Colonic mucosa (tissue), 4 donors: ENCODE results near the gene COL12A1. TPM values are rescaled to one million over a fixed set of nuclear protein-coding genes. Genes with fewer than 3 reads are reported as not detected.

Experiments used
- DNase-seq: peaks from one replicate; pipeline ENCODE4 v3.0.0-alpha.2; 2020
- H3K27ac ChIP-seq: fragments of 200-600 bp; one replicate; pipeline ENCODE4 v1.8.0; 2021
- H3K27me3 ChIP-seq: fragments of 200-600 bp; one replicate; pipeline ENCODE4 v1.8.0; 2021
- H3K36me3 ChIP-seq: fragments of 200-600 bp; one replicate; pipeline ENCODE4 v1.8.0; 2021
- H3K4me1 ChIP-seq: fragments of 200-600 bp; one replicate; pipeline ENCODE4 v1.8.0; 2021; ENCODE audit warnings: mild to moderate bottlenecking
- H3K4me3 ChIP-seq: fragments of 200-600 bp; one replicate; pipeline ENCODE4 v1.8.0; 2021
- H3K9ac ChIP-seq, 2 donors: one replicate each; pipeline ENCODE4 v1.7.0; 2013; ENCODE audit warnings: control low read depth in 2 of 2, low read depth in 2 of 2, low read length in 2 of 2
- H3K9me3 ChIP-seq: fragments of 200-600 bp; one replicate; pipeline ENCODE4 v1.8.0; 2021
- intact Hi-C: fragments of 100-400 bp; cut with DNase I; formaldehyde crosslinking; loops from one replicate; pipeline ENCODE4 v1.14.1; 2022
- total RNA-seq, 2 donors: library from RNA; stranded (reverse); fragmentation: NEBNext Ultra II Directional in 1 of 2; extraction: Animal tissue kit (Norgen Biotek cat#: 25700) in 1 of 2; gene quantifications; one replicate each; pipeline ENCODE4 v1.2.1, GENCODE V29; 2021
- TF ChIP-seq, protein P1 (sequence below): fragments of 200-600 bp; IDR thresholded peaks from one replicate; pipeline ENCODE4 v1.8.0; 2022; ENCODE audit warnings: antibody characterized with exemption, mild to moderate bottlenecking
- donor health status: healthy.
- donor health status: DM: no; HTN: no; CAD: no.
- donor health status: DM: no; HTN: no; CAD: no.

Gene COL12A1
- total RNA-seq, 2 donors from 2014 or later, result 3.6 to 20.2 TPM

DNA sequence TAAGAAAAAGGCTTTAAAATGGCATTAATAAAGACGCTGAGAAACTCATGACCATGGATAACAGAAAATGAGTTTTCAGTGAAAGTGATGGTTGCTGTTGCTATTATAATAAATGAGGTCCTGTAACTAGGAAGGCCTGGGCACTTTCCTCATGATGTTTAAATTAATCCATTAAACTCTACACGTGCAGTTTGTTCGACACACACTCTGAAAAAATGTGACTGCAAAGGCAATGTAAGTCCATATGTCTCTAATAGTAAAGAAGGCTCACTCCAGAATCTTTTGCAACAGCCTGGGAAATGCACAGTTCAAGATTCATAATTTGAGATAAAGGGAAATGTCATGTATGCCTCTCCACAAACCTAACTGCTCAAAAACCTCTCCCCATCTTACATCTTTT lies 153.4 kb downstream of the COL12A1 start:
- H3K27me3 ChIP-seq, result no peaks in the 10 kb centered on the region
- no peak overlapping the region for H3K4me3 ChIP-seq
- H3K9ac ChIP-seq, result no peak overlapping the region
- intact Hi-C loops, result no loop called here
- TF ChIP-seq, protein P1, sequence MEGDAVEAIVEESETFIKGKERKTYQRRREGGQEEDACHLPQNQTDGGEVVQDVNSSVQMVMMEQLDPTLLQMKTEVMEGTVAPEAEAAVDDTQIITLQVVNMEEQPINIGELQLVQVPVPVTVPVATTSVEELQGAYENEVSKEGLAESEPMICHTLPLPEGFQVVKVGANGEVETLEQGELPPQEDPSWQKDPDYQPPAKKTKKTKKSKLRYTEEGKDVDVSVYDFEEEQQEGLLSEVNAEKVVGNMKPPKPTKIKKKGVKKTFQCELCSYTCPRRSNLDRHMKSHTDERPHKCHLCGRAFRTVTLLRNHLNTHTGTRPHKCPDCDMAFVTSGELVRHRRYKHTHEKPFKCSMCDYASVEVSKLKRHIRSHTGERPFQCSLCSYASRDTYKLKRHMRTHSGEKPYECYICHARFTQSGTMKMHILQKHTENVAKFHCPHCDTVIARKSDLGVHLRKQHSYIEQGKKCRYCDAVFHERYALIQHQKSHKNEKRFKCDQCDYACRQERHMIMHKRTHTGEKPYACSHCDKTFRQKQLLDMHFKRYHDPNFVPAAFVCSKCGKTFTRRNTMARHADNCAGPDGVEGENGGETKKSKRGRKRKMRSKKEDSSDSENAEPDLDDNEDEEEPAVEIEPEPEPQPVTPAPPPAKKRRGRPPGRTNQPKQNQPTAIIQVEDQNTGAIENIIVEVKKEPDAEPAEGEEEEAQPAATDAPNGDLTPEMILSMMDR, result no peak
- DNase-seq, result no peak
- H3K27ac ChIP-seq, result no peak overlapping the region
- H3K9me3 ChIP-seq, result no peaks in the 10 kb centered on the region
- H3K4me1 ChIP-seq, result no peaks in the 10 kb centered on the region
- no peaks in the 10 kb centered on the region for H3K36me3 ChIP-seq

- Histone ChIP-seq H3K4me3 (no peak overlapping the region), H3K4me1 (no peaks in the 10 kb centered on the region), H3K9ac (no peak overlapping the region), H3K27ac (no peak overlapping the region), H3K27me3 (no peaks in the 10 kb centered on the region), H3K9me3 (no peaks in the 10 kb centered on the region), H3K36me3 (no peaks in the 10 kb centered on the region)
- no peak for DNase-seq
- TF ChIP-seq, protein P1, result no peak
- intact Hi-C loops, result no loop called here
Observed at GRCh38 chr6:75049308-75049707, 156.5 kb downstream of the COL12A1 start.

- no peaks in the 10 kb centered on the region for H3K9me3 ChIP-seq
- no peak overlapping the region for H3K4me3 ChIP-seq
- intact Hi-C loops, result no loop called here
- H3K36me3 ChIP-seq, result no peaks in the 10 kb centered on the region
- DNase-seq, result no peak
- H3K9ac ChIP-seq, result no peak overlapping the region
- H3K27me3 ChIP-seq, result no peaks in the 10 kb centered on the region
- H3K27ac ChIP-seq, result no peak overlapping the region
- H3K4me1 ChIP-seq, result no peaks in the 10 kb centered on the region
- TF ChIP-seq, protein P1, result no peak
Observed at GRCh38 chr6:75044846-75045245, 161.0 kb downstream of the COL12A1 start.

DNA sequence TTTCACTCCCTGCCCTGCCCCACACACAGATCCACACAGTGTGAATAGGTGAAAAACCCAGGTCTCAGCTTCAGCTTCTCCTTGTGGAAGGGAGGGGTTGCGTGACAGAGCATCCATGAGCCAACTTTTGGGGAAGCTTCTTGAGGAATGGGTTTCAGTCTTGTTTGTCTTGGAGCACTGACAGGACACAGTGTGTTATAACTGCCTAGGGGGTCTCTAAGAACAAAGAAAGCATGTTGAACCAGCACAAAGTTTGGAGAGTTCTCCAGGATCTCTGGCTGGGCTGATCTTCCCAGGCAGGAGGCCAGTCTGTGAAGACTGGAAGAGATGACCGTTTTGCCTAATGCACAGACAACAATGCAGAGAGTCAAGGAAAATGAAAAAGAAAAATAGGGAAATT lies 164.5 kb downstream of the COL12A1 start:
- H3K27ac ChIP-seq, result no peak overlapping the region
- H3K9me3 ChIP-seq, result no peaks in the 10 kb centered on the region
- H3K4me1 ChIP-seq, result no peaks in the 10 kb centered on the region
- no peak overlapping the region for H3K4me3 ChIP-seq
- no peaks in the 10 kb centered on the region for H3K36me3 ChIP-seq
- DNase-seq, result no peak
- TF ChIP-seq, protein P1, result no peak
- intact Hi-C loops, result no loop called here
- no peak overlapping the region for H3K9ac ChIP-seq
- no peaks in the 10 kb centered on the region for H3K27me3 ChIP-seq

Other genes with a start within 250 kb of the COL12A1 start
- 100 to 1,000 TPM; 795 to 814 TPM for gene COX7A2, start 37.7 kb upstream of the COL12A1 start, total RNA-seq
- gene TMEM30A, start 78.7 kb upstream of the COL12A1 start, total RNA-seq, result 100 to 1,000 TPM in 1 of 2 donors, 10 to 100 TPM in 1; 69.5 to 112 TPM